Liver (tissue), 9 donors: Measurements from ENCODE around the gene MRPL19. TPM values are rescaled to one million over a fixed set of nuclear protein-coding genes. Genes with fewer than 3 reads are reported as not detected.

Experiments used
- DNase-seq: peaks from one replicate; pipeline ENCODE4 v3.0.0-alpha.2; 2017; ENCODE audit warnings: low spot score
- H3K27ac ChIP-seq, 2 donors: one replicate each; pipeline ENCODE4 v1.7.0; 2013; ENCODE audit warnings: inconsistent platforms in 2 of 2, low read length in 2 of 2, control low read depth in 1 of 2, low read depth in 1 of 2, mild to moderate bottlenecking in 1 of 2
- H3K27me3 ChIP-seq, 4 donors: one replicate each; pipeline versions ENCODE4 v1.6.1 to v1.7.0; 2013; ENCODE audit warnings: low read length in 3 of 4, inconsistent platforms in 1 of 4, mild to moderate bottlenecking in 1 of 4, moderate library complexity in 1 of 4; ENCODE audit not compliant: control insufficient read depth in 4 of 4, insufficient read depth in 4 of 4
- H3K36me3 ChIP-seq, 4 donors: one replicate each; pipeline versions ENCODE4 v1.6.1 to v1.7.0; 2013; ENCODE audit warnings: low read length in 3 of 4, mild to moderate bottlenecking in 3 of 4, low read depth in 1 of 4, moderate library complexity in 1 of 4; ENCODE audit not compliant: control insufficient read depth in 4 of 4, insufficient read depth in 3 of 4
- H3K4me1 ChIP-seq, 4 donors: one replicate each; pipeline versions ENCODE4 v1.6.1 to v1.7.0; 2013; ENCODE audit warnings: low read length in 3 of 4, mild to moderate bottlenecking in 3 of 4, moderate library complexity in 1 of 4; ENCODE audit not compliant: control insufficient read depth in 4 of 4, insufficient read depth in 4 of 4
- H3K4me3 ChIP-seq, 3 donors: one replicate each; pipeline versions ENCODE4 v1.6.1 to v1.7.0; 2013; ENCODE audit warnings: low read length in 3 of 3, control low read depth in 1 of 3, low read depth in 1 of 3, mild to moderate bottlenecking in 1 of 3
- H3K9ac ChIP-seq, 2 donors: one replicate each; pipeline ENCODE4 v1.7.0; 2013; ENCODE audit warnings: low read length in 2 of 2, mild to moderate bottlenecking in 2 of 2, moderate library complexity in 2 of 2, control low read depth in 1 of 2, low read depth in 1 of 2
- H3K9me3 ChIP-seq, 4 donors: one replicate each; pipeline versions ENCODE4 v1.6.1 to v1.7.0; 2013; ENCODE audit warnings: low read length in 3 of 4; ENCODE audit not compliant: control insufficient read depth in 4 of 4
- EGR1 ChIP-seq, 2 donors: IDR thresholded peaks; 2 replicates each; pipeline ENCODE4 v1.6.1; 2016 to 2018; ENCODE audit warnings: antibody characterized with exemption in 2 of 2, low read depth in 2 of 2
- FOXA1 ChIP-seq: IDR thresholded peaks from 2 replicates; pipeline ENCODE4 v1.6.1; 2016; ENCODE audit warnings: antibody characterized with exemption
- FOXA2 ChIP-seq: IDR thresholded peaks from 2 replicates; pipeline ENCODE4 v1.6.1; 2016; ENCODE audit warnings: antibody characterized with exemption
- GABPA ChIP-seq, 2 donors: IDR thresholded peaks in 1 of 2; conservative IDR thresholded peaks in 1 of 2; 2 replicates each; pipeline ENCODE4 v1.6.1; 2016; ENCODE audit warnings: antibody characterized with exemption in 2 of 2, mild to moderate bottlenecking in 1 of 2, moderate library complexity in 1 of 2
- HNF4G ChIP-seq: IDR thresholded peaks from 2 replicates; pipeline ENCODE4 v1.6.1; 2016; ENCODE audit warnings: antibody characterized with exemption
- JUND ChIP-seq, 2 donors: IDR thresholded peaks; 2 replicates each; pipeline ENCODE4 v1.6.1; 2016; ENCODE audit warnings: antibody characterized with exemption in 2 of 2
- NR2F2 ChIP-seq: IDR thresholded peaks from 2 replicates; pipeline ENCODE4 v1.6.1; 2016; ENCODE audit warnings: antibody characterized with exemption
- RAD21 ChIP-seq, 2 donors: IDR thresholded peaks; 2 replicates each; pipeline ENCODE4 v1.6.1; 2016; ENCODE audit warnings: antibody characterized with exemption in 2 of 2, mild to moderate bottlenecking in 2 of 2
- RXRA ChIP-seq, 2 donors: IDR thresholded peaks; 2 replicates each; pipeline ENCODE4 v1.6.1; 2017 to 2018; ENCODE audit warnings: antibody characterized with exemption in 2 of 2, mild to moderate bottlenecking in 1 of 2
- SP1 ChIP-seq: IDR thresholded peaks from 2 replicates; pipeline ENCODE4 v1.6.1; 2018; ENCODE audit warnings: antibody characterized with exemption, mild to moderate bottlenecking
- TAF1 ChIP-seq: conservative IDR thresholded peaks from 2 replicates; pipeline ENCODE4 v1.6.1; 2016; ENCODE audit warnings: antibody characterized with exemption, mild to moderate bottlenecking
- YY1 ChIP-seq: IDR thresholded peaks from 2 replicates; pipeline ENCODE4 v1.6.1; 2016; ENCODE audit warnings: antibody characterized with exemption, mild to moderate bottlenecking
- WGBS: extraction: QIAGEN DNeasy Blood & Tissue Kit; methylation state at CpG from one replicate; pipeline ENCODE4 v1.1.7; 2013; 5-methylcytosine and 5-hydroxymethylcytosine counted together
- polyA plus RNA-seq, 2 donors: library from polyadenylated mRNA; stranded (reverse) in 1 of 2; unstranded in 1 of 2; fragments of 200-250 nt in 1 of 2; fragments of >200 nt in 1 of 2; fragmentation: Nextera tagmentation in 1 of 2; extraction: Ambion mirVana in 1 of 2; gene quantifications; one replicate each; pipeline versions ENCODE4 v1.2.1 to v1.2.3, GENCODE V29; 2013 to 2015
- total RNA-seq, 2 donors: library from RNA; depleted of rRNA; stranded (reverse); fragments of >200 nt; gene quantifications; one replicate each; pipeline ENCODE4 v1.2.3, GENCODE V29; 2014
- TF ChIP-seq, protein P1 (sequence below): IDR thresholded peaks from 2 replicates; pipeline ENCODE4 v1.6.1; 2016; ENCODE audit warnings: antibody characterized with exemption
- TF ChIP-seq, protein P2 (sequence below): IDR thresholded peaks from 2 replicates; pipeline ENCODE4 v1.6.1; 2016; ENCODE audit warnings: antibody characterized with exemption
- TF ChIP-seq, protein P3 (sequence below): IDR thresholded peaks from 2 replicates; pipeline ENCODE4 v1.6.1; 2016; ENCODE audit warnings: antibody characterized with exemption, mild to moderate bottlenecking
- TF ChIP-seq, protein P4 (sequence below): IDR thresholded peaks from 2 replicates; pipeline ENCODE4 v1.6.1; 2016; ENCODE audit warnings: antibody characterized with exemption
- TF ChIP-seq, protein P5 (sequence below): fragments of 150-350 bp; IDR thresholded peaks from 2 replicates; pipeline ENCODE4 v1.5.1; 2017; ENCODE audit warnings: improper control_type of control experiment, low read depth, low read length; ENCODE audit not compliant: missing input control
- donor health status: healthy.
- donor health status: healthy.
- donor health status: healthy.
- donor health status: healthy.
- donor health status: healthy.

MRPL19 gene
- total and polyA plus RNA-seq, 4 donors = 34.8 to 58.5 (median 42.6) TPM

DNA sequence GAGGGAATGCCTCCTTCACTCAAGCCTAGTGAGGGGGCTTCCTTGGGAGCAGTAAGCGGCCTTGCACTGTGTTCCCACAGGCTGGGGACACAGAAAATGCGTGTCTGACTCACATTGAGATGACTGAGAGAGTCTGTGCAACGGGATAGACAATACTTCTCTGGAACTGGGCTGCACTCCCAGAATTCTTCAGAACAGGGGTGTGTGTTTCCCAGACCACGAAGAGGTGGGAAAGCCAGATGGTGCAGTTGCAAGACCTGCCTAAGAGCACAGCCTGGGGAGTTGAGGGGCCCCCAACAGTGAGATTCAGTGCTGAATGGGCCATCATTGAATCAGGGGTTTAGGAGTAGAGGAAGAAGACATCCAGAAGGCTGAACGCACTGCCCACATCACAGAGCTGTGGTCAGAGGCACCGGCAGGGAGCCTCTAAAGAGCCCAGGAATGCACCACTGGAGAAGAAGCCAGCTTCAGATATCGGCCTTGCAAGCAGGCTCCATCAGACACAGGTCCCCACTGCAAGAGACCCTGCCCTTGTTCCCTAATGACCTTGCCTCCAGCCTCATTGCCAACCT is 36.6 kb upstream of the MRPL19 start:
- H3K9ac ChIP-seq = no peak overlapping the region
- no peak for DNase-seq
- H3K27me3 ChIP-seq = no peaks in the 10 kb centered on the region
- no peaks in the 10 kb centered on the region for H3K9me3 ChIP-seq
- no peak for TF ChIP-seq HNF4G
- TF ChIP-seq NR2F2 = no peak
- no peak for TF ChIP-seq YY1
- TF ChIP-seq, protein P1, sequence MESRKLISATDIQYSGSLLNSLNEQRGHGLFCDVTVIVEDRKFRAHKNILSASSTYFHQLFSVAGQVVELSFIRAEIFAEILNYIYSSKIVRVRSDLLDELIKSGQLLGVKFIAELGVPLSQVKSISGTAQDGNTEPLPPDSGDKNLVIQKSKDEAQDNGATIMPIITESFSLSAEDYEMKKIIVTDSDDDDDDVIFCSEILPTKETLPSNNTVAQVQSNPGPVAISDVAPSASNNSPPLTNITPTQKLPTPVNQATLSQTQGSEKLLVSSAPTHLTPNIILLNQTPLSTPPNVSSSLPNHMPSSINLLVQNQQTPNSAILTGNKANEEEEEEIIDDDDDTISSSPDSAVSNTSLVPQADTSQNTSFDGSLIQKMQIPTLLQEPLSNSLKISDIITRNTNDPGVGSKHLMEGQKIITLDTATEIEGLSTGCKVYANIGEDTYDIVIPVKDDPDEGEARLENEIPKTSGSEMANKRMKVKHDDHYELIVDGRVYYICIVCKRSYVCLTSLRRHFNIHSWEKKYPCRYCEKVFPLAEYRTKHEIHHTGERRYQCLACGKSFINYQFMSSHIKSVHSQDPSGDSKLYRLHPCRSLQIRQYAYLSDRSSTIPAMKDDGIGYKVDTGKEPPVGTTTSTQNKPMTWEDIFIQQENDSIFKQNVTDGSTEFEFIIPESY = no peak
- TF ChIP-seq RAD21 (IDR thresholded peaks at IDR 0.05) = no peak
- TF ChIP-seq, protein P2, sequence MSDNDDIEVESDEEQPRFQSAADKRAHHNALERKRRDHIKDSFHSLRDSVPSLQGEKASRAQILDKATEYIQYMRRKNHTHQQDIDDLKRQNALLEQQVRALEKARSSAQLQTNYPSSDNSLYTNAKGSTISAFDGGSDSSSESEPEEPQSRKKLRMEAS = no peak
- TF ChIP-seq, protein P3, sequence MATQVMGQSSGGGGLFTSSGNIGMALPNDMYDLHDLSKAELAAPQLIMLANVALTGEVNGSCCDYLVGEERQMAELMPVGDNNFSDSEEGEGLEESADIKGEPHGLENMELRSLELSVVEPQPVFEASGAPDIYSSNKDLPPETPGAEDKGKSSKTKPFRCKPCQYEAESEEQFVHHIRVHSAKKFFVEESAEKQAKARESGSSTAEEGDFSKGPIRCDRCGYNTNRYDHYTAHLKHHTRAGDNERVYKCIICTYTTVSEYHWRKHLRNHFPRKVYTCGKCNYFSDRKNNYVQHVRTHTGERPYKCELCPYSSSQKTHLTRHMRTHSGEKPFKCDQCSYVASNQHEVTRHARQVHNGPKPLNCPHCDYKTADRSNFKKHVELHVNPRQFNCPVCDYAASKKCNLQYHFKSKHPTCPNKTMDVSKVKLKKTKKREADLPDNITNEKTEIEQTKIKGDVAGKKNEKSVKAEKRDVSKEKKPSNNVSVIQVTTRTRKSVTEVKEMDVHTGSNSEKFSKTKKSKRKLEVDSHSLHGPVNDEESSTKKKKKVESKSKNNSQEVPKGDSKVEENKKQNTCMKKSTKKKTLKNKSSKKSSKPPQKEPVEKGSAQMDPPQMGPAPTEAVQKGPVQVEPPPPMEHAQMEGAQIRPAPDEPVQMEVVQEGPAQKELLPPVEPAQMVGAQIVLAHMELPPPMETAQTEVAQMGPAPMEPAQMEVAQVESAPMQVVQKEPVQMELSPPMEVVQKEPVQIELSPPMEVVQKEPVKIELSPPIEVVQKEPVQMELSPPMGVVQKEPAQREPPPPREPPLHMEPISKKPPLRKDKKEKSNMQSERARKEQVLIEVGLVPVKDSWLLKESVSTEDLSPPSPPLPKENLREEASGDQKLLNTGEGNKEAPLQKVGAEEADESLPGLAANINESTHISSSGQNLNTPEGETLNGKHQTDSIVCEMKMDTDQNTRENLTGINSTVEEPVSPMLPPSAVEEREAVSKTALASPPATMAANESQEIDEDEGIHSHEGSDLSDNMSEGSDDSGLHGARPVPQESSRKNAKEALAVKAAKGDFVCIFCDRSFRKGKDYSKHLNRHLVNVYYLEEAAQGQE = no peak
- TF ChIP-seq RXRA (IDR thresholded peaks at IDR 0.05) = no peak
- no peak for TF ChIP-seq FOXA1
- no peak for TF ChIP-seq FOXA2
- no peak for TF ChIP-seq TAF1
- TF ChIP-seq JUND (IDR thresholded peaks at IDR 0.05) = no peak
- no peak for TF ChIP-seq SP1
- TF ChIP-seq, protein P4, sequence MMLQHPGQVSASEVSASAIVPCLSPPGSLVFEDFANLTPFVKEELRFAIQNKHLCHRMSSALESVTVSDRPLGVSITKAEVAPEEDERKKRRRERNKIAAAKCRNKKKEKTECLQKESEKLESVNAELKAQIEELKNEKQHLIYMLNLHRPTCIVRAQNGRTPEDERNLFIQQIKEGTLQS = no peak
- TF ChIP-seq GABPA (IDR thresholded peaks at IDR 0.05 in 1 of 2, conservative IDR thresholded peaks at IDR 0.05 in 1 of 2) = no peak
- TF ChIP-seq, protein P5, sequence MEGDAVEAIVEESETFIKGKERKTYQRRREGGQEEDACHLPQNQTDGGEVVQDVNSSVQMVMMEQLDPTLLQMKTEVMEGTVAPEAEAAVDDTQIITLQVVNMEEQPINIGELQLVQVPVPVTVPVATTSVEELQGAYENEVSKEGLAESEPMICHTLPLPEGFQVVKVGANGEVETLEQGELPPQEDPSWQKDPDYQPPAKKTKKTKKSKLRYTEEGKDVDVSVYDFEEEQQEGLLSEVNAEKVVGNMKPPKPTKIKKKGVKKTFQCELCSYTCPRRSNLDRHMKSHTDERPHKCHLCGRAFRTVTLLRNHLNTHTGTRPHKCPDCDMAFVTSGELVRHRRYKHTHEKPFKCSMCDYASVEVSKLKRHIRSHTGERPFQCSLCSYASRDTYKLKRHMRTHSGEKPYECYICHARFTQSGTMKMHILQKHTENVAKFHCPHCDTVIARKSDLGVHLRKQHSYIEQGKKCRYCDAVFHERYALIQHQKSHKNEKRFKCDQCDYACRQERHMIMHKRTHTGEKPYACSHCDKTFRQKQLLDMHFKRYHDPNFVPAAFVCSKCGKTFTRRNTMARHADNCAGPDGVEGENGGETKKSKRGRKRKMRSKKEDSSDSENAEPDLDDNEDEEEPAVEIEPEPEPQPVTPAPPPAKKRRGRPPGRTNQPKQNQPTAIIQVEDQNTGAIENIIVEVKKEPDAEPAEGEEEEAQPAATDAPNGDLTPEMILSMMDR = no peak
- no peak for TF ChIP-seq EGR1 (IDR thresholded peaks at IDR 0.05; ENCODE audit: low read depth in 2 of 2)
- 81% methylated on average over 7 of the region's 7 CpGs for WGBS
- no peaks in the 10 kb centered on the region for H3K36me3 ChIP-seq
- no peak overlapping the region for H3K27ac ChIP-seq
- no peak overlapping the region for H3K4me3 ChIP-seq
- peaks cover 0 to 18% (median 5%) of the 10 kb centered on the region in 4 donors for H3K4me1 ChIP-seq
